ENCODE results near the gene WDR1. TPM values are rescaled to one million over a fixed set of nuclear protein-coding genes. Genes with fewer than 3 reads are reported as not detected.

Gene WDR1
- total and polyA plus RNA-seq, 10 of the 15 experiments (the other 5 are each of a cell fraction or from before 2014, with no cell fraction given): 28.5 to 397 (median 290) TPM

- TF ChIP-seq MLLT1 (IDR thresholded peaks at IDR 0.05): no peak
- TF ChIP-seq SPI1 (IDR thresholded peaks at IDR 0.05; ENCODE audit: borderline replicate concordance, insufficient read depth, low read depth, low read length): no peak
- no peak for TF ChIP-seq EZH2 (IDR thresholded peaks at IDR 0.05; ENCODE audit: borderline replicate concordance, control insufficient read depth, low read depth, low read length)
- TF ChIP-seq YY1 (IDR thresholded peaks at IDR 0.05; ENCODE audit: low read depth, low read length): peak; percentile 46; the same call in 1 of the 2 replicates
- no peak for TF ChIP-seq PML (IDR thresholded peaks at IDR 0.05; ENCODE audit: low read length)
These were observed 41.1 kb upstream of the WDR1 start (continued) for GRCh38 chr4:10157478-10158332.

GRCh38 chr4:10154241-10154640 lies 37.6 kb upstream of the WDR1 start:
- Histone ChIP-seq H3K27ac (ENCODE audit: control insufficient read depth, insufficient read depth) (no peak overlapping the region), H3K27me3 (replicated peaks in 1 of 2; ENCODE audit: control insufficient read depth in 2 of 2, insufficient read depth in 2 of 2, low read length in 1 of 2) (no peaks in the 10 kb centered on the region), H3K79me2 (ENCODE audit: control insufficient read depth, insufficient read depth, low read length) (no peaks in the 10 kb centered on the region), H3K9ac (ENCODE audit: control insufficient read depth, insufficient read depth, low read length) (no peak overlapping the region), H3K4me2 (ENCODE audit: control insufficient read depth, insufficient read depth) (no peak overlapping the region), H3K36me3 (ENCODE audit: control insufficient read depth in 2 of 2, insufficient read depth in 2 of 2, low read length in 1 of 2) (no peaks in the 10 kb centered on the region), H3K4me1 (ENCODE audit: control insufficient read depth, insufficient read depth, low read length) (peaks cover 9% of the 10 kb centered on the region), H4K20me1 (ENCODE audit: control insufficient read depth, insufficient read depth) (no peaks in the 10 kb centered on the region), H3K4me3 (no peak overlapping the region), H2AFZ (ENCODE audit: control insufficient read depth, low read depth, low read length) (no peak overlapping the region), H3K9me3 (replicated peaks; ENCODE audit: control insufficient read depth, insufficient read depth, low read length) (no peaks in the 10 kb centered on the region)
- CTCF ChIA-PET: interaction anchor here (1.2 to 2.0 kb wide), 5 partner anchors 10 to 395 kb away, joined by 3 to 18 read pairs (median 4); no protein-coding TSS in a partner anchor
- FAIRE-seq: no peak
- 47% methylated on average over 3 of the region's 3 CpGs for WGBS (ENCODE audit: insufficient coverage, insufficient replicate concordance, low lambda C conversion rate, missing lambda C conversion rate)
- no peak for ATAC-seq
- SMC1A ChIA-PET (ENCODE audit: uncharacterized antibody, unreplicated experiment): interaction anchor here (0.6 to 1.0 kb wide), 3 partner anchors 11 to 249 kb away, joined by 3 to 6 read pairs (median 3); no protein-coding TSS in a partner anchor
- RAD21 ChIA-PET (ENCODE audit: unreplicated experiment): interaction anchor here (0.7 kb wide), 1 partner anchor 37 kb away, joined by 3 read pairs; no protein-coding TSS in a partner anchor
- intact Hi-C loops (cut with micrococcal nuclease; ENCODE audit: unreplicated experiment): loop anchor here (10.0 kb wide), 1 partner anchor 389 kb away; no protein-coding TSS in a partner anchor
- BruUV-seq (replicated peaks): no TSS peak
- POLR2A ChIA-PET: no interaction called here
- no peak for DNase-seq (ENCODE audit: low read depth, low spot score)
- in situ Hi-C loops (cut with MboI): no loop called here
- TF ChIP-seq NKRF (conservative IDR thresholded peaks at IDR 0.05): no peak
- no peak for TF ChIP-seq KDM1A (IDR thresholded peaks at IDR 0.05; ENCODE audit: borderline replicate concordance)
- TF ChIP-seq ZBED1 (IDR thresholded peaks at IDR 0.05; ENCODE audit: borderline replicate concordance): no peak
- no peak for TF ChIP-seq NRF1 (conservative IDR thresholded peaks at IDR 0.05; ENCODE audit: low read depth, low read length)
- TF ChIP-seq IRF4 (IDR thresholded peaks at IDR 0.05; ENCODE audit: low read depth, low read length): no peak
- no peak for TF ChIP-seq MTA2 (IDR thresholded peaks at IDR 0.05; ENCODE audit: low read depth)
- TF ChIP-seq IKZF2 (IDR thresholded peaks at IDR 0.05): no peak
- TF ChIP-seq USF1 (IDR thresholded peaks at IDR 0.05; ENCODE audit: borderline replicate concordance, extremely low read length, insufficient read depth, low read depth, low read length): no peak
- TF ChIP-seq ZNF217 (IDR thresholded peaks at IDR 0.05): no peak
- TF ChIP-seq CREB1 (IDR thresholded peaks at IDR 0.05; ENCODE audit: low read depth): no peak
- TF ChIP-seq PKNOX1 (IDR thresholded peaks at IDR 0.05): no peak
- no peak for TF ChIP-seq FOXK2 (IDR thresholded peaks at IDR 0.05)

Measured in GM12878 (cell line).